Measurements from ENCODE around the gene ZSWIM3. TPM values are rescaled to one million over a fixed set of nuclear protein-coding genes. Genes with fewer than 3 reads are reported as not detected.

ZSWIM3 gene
- total and polyA plus RNA-seq, 2 of the 13 experiments (the other 11 are each of a cell fraction or from before 2014, with no cell fraction given): 5.2 to 5.8 TPM

DNA sequence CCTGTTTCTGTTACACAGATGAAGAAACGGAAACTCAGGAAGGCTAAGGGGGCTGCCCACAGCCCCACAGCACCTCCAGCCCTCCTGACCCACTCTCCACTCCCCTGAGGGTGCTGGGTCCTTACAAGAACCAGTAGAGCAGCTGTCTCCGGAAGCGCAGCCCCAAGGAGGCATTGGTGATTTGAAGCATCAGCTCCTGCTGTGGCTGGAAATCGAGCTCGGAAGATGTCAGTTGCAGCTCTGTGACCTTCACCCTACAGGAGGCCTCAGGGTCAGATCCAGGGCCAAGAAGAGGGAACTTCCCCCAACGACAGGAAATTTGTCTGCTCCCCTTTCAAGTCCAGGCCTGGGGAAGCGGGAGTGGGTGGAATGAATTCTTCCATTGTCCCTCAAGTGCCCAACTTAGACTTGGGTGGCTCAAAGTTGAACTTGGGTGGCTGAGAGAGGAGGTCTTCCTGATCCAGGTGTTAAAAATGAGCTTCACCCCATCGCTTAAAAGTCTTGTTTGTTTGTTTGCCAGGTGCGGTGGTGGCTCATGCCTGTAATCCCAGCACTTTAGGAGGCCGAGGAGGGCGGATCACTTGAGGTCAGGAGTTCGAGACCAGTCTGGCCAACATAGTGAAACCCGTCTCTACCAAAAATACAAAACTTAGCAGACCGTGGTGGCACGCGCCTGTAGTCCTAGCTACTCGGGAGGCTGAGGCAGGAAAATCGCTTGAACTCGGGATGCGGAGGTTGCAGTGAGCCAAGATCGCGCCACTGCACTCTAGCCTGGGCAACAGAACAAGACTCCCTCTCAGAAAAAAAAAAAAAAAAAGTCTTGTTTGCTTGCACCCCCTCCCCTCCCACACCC, 52.6 kb downstream of the ZSWIM3 start (continued):
- TF ChIP-seq SOX5 (CRISPR knock-in tag; IDR thresholded peaks at IDR 0.05; ENCODE audit: borderline replicate concordance) (peak; percentile 27; the same call in 1 of the 2 replicates), GTF2F1 (IDR thresholded peaks at IDR 0.05; ENCODE audit: low read length) (no peak), CHD4 (IDR thresholded peaks at IDR 0.05; ENCODE audit: borderline replicate concordance, low read length) (no peak; the same call in 1 of the 2 replicates), CCAR2 (optimal IDR thresholded peaks at IDR 0.05; ENCODE audit: low read depth, low read length) (no peak), MAZ (IDR thresholded peaks at IDR 0.05; ENCODE audit: borderline replicate concordance, low read depth, low read length) (no peak; the same call in 1 of the 2 replicates), MAZ (CRISPR knock-in tag; IDR thresholded peaks at IDR 0.05; ENCODE audit: low read depth) (no peak), SIX4 (CRISPR knock-in tag; IDR thresholded peaks at IDR 0.05) (no peak), ZNF143 (CRISPR knock-in tag; IDR thresholded peaks at IDR 0.05) (no peak; the same call in 1 of the 2 replicates), ZBTB2 (CRISPR knock-in tag; IDR thresholded peaks at IDR 0.05; ENCODE audit: low read depth) (no peak), PATZ1 (CRISPR knock-in tag; IDR thresholded peaks at IDR 0.05) (peak; percentile 70; the same call in 1 of the 2 replicates), ZNF30 (CRISPR knock-in tag; IDR thresholded peaks at IDR 0.05) (no peak), ZSCAN31 (CRISPR knock-in tag; IDR thresholded peaks at IDR 0.05; ENCODE audit: low read depth) (peak; percentile 53; the same call in 1 of the 2 replicates), HNF4A (CRISPR knock-in tag; IDR thresholded peaks at IDR 0.05) (peak; percentile 66), ZNF619 (CRISPR knock-in tag; IDR thresholded peaks at IDR 0.05) (no peak), RXRA (CRISPR knock-in tag; IDR thresholded peaks at IDR 0.05) (peak; percentile 95), ZNF713 (CRISPR knock-in tag; IDR thresholded peaks at IDR 0.05) (no peak), HOXD1 (CRISPR knock-in tag; IDR thresholded peaks at IDR 0.05) (0 out of 2 replicates have a peak, but pooled peaks have one; percentile 51)
- TF ChIP-seq, protein P1, sequence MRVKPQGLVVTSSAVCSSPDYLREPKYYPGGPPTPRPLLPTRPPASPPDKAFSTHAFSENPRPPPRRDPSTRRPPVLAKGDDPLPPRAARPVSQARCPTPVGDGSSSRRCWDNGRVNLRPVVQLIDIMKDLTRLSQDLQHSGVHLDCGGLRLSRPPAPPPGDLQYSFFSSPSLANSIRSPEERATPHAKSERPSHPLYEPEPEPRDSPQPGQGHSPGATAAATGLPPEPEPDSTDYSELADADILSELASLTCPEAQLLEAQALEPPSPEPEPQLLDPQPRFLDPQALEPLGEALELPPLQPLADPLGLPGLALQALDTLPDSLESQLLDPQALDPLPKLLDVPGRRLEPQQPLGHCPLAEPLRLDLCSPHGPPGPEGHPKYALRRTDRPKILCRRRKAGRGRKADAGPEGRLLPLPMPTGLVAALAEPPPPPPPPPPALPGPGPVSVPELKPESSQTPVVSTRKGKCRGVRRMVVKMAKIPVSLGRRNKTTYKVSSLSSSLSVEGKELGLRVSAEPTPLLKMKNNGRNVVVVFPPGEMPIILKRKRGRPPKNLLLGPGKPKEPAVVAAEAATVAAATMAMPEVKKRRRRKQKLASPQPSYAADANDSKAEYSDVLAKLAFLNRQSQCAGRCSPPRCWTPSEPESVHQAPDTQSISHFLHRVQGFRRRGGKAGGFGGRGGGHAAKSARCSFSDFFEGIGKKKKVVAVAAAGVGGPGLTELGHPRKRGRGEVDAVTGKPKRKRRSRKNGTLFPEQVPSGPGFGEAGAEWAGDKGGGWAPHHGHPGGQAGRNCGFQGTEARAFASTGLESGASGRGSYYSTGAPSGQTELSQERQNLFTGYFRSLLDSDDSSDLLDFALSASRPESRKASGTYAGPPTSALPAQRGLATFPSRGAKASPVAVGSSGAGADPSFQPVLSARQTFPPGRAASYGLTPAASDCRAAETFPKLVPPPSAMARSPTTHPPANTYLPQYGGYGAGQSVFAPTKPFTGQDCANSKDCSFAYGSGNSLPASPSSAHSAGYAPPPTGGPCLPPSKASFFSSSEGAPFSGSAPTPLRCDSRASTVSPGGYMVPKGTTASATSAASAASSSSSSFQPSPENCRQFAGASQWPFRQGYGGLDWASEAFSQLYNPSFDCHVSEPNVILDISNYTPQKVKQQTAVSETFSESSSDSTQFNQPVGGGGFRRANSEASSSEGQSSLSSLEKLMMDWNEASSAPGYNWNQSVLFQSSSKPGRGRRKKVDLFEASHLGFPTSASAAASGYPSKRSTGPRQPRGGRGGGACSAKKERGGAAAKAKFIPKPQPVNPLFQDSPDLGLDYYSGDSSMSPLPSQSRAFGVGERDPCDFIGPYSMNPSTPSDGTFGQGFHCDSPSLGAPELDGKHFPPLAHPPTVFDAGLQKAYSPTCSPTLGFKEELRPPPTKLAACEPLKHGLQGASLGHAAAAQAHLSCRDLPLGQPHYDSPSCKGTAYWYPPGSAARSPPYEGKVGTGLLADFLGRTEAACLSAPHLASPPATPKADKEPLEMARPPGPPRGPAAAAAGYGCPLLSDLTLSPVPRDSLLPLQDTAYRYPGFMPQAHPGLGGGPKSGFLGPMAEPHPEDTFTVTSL (CRISPR knock-in tag; IDR thresholded peaks at IDR 0.05; ENCODE audit: borderline replicate concordance): peak; percentile 53; the same call in 1 of the 2 replicates
- TF ChIP-seq, protein P2, sequence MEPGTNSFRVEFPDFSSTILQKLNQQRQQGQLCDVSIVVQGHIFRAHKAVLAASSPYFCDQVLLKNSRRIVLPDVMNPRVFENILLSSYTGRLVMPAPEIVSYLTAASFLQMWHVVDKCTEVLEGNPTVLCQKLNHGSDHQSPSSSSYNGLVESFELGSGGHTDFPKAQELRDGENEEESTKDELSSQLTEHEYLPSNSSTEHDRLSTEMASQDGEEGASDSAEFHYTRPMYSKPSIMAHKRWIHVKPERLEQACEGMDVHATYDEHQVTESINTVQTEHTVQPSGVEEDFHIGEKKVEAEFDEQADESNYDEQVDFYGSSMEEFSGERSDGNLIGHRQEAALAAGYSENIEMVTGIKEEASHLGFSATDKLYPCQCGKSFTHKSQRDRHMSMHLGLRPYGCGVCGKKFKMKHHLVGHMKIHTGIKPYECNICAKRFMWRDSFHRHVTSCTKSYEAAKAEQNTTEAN (CRISPR knock-in tag; conservative IDR thresholded peaks at IDR 0.05): no peak

Measured in HepG2 (cell line).